GM13976 (cell line): ENCODE measurements around the gene SCEL.
"Not testable (repeated sequence)": the region's sequence is repeated elsewhere in the genome, so short reads cannot be mapped to it uniquely, and the experiment has no call there.

Source experiments
- DNase-seq: peaks from one replicate; pipeline ENCODE4 v3.0.0; 2012; ENCODE audit warnings: low spot score
- CTCF ChIP-seq: IDR thresholded peaks from 2 replicates; pipeline ENCODE4 v1.5.1; 2012; ENCODE audit warnings: borderline replicate concordance, mild to moderate bottlenecking; ENCODE audit not compliant: insufficient read depth; ENCODE audit errors: extremely low read depth, missing control alignments, control extremely low read depth
- in situ Hi-C: fragments of 300-500 bp; cut with MboI; formaldehyde crosslinking; loops from one replicate; pipeline ENCODE4 v1.12.0; 2022; ENCODE audit warnings: low sequenced_read_pairs, mixed read lengths, inconsistent platforms; ENCODE audit not compliant: unreplicated experiment

The SCEL gene

GRCh38 chr13:77619655-77620054 is 84.1 kb downstream of the SCEL start:
- in situ Hi-C loops: no loop called here
- no peak for TF ChIP-seq CTCF

GRCh38 chr13:77620138-77620537 is 84.6 kb downstream of the SCEL start:
- TF ChIP-seq CTCF: no peak
- in situ Hi-C loops: no loop called here
- DNase-seq: no peak

More at GRCh38 chr13:77619655-77620054, 84.1 kb downstream of the SCEL start:
- DNase-seq: no peak

- TF ChIP-seq CTCF: no peak
- in situ Hi-C loops: no loop called here
Measured at GRCh38 chr13:77623806-77624205, 88.3 kb downstream of the SCEL start.

GRCh38 chr13:77628170-77628569 is 92.7 kb downstream of the SCEL start:
- DNase-seq: no peak
- in situ Hi-C loops: no loop called here
- TF ChIP-seq CTCF: no peak

More at GRCh38 chr13:77623806-77624205, 88.3 kb downstream of the SCEL start:
- DNase-seq: no peak

GRCh38 chr13:77637588-77637987 is 102.1 kb downstream of the SCEL start:
- TF ChIP-seq CTCF: no peak
- in situ Hi-C loops: no loop called here
- DNase-seq: no peak

- TF ChIP-seq CTCF: no peak
- no peak for DNase-seq
- in situ Hi-C loops: no loop called here
Measured at GRCh38 chr13:77650409-77650808, 114.9 kb downstream of the SCEL start.

GRCh38 chr13:77653301-77653700 is 117.8 kb downstream of the SCEL start:
- in situ Hi-C loops: no loop called here
- no peak for TF ChIP-seq CTCF
- no peak for DNase-seq

- in situ Hi-C loops, DNase-seq: not testable (repeated sequence)
Measured at GRCh38 chr13:77660016-77660415, 124.5 kb downstream of the SCEL start.
